Measurements from ENCODE around the gene MSRB2. TPM values are rescaled to one million over a fixed set of nuclear protein-coding genes. Genes with fewer than 3 reads are reported as not detected.

The MSRB2 gene
- total and polyA plus RNA-seq, 2 donors (not counting 1 experiment from before 2014, with no cell fraction given), result 1.5 to 3.0 TPM

DNA sequence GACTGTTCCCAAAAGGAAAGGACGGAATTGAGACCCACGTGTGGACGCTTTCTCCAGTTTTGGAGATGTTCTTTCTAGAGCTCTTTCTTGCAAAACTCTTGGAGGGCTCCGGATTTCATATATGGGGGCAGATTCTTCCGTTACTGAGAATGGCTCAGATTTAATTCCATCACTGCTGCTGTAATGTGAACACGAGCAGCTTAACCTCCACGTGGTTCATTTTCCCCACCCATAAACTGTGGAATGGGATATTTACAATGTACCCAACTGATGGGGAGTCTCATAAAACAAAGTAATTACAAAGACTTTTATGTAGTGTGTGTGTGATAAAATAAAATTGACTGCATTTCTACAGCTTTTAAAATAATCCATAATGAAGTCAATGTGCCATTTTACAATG, 15.1 kb upstream of the MSRB2 start:
- peaks cover 0 to 11% (median 7%) of the 10 kb centered on the region in 4 experiments for H3K27me3 ChIP-seq (replicated peaks in 1 of 4; ENCODE audit: control extremely low read depth in 1 of 4, control insufficient read depth in 3 of 4, insufficient read depth in 4 of 4, low read length in 3 of 4)
- DNase-seq, result no peak
- no peak overlapping the region for H3K4me3 Mint-ChIP-seq
- H3K9me3 Mint-ChIP-seq (ENCODE audit: insufficient read depth), result no peaks in the 10 kb centered on the region
- H3K4me3 ChIP-seq (ENCODE audit: control extremely low read depth in 1 of 5, extremely low read depth in 1 of 5, insufficient read depth in 1 of 5, low read depth in 2 of 5, low read length in 4 of 5), result no peak overlapping the region
- H3K9ac ChIP-seq (ENCODE audit: low read length), result no peak overlapping the region
- intact Hi-C loops (cut with micrococcal nuclease), result no loop called here
- ChIA-PET CTCF (interaction anchor here (1.2 kb wide), 1 partner anchor 1086 kb away, joined by 3 read pairs; no protein-coding TSS in a partner anchor), POLR2A (no interaction called here)
- 53% methylated on average over 4 of the region's 7 CpGs for WGBS (ENCODE audit: insufficient coverage)
- no peak overlapping the region for H2AFZ ChIP-seq (ENCODE audit: insufficient read depth, low read depth, low read length, poor library complexity, severe bottlenecking)
- no peak overlapping the region for H3K27ac ChIP-seq (ENCODE audit: low read length in 2 of 2)
- no peak overlapping the region for H3K27ac Mint-ChIP-seq
- H3K4me1 ChIP-seq (ENCODE audit: control insufficient read depth in 2 of 2, insufficient read depth in 2 of 2, low read length in 2 of 2), result no peaks in the 10 kb centered on the region
- ATAC-seq (ENCODE audit: low read depth), result no peak
- peaks cover 37% of the 10 kb centered on the region for H3K27me3 Mint-ChIP-seq
- no peaks in the 10 kb centered on the region for H3K4me1 Mint-ChIP-seq
- H3K9me3 ChIP-seq (ENCODE audit: control extremely low read depth in 1 of 3, control insufficient read depth in 2 of 3, insufficient read depth in 1 of 3, low read length in 2 of 3), result no peaks in the 10 kb centered on the region
- no peak overlapping the region for H3K4me2 ChIP-seq (replicated peaks; ENCODE audit: low read depth, low read length, poor library complexity, severe bottlenecking)
- no peaks in the 10 kb centered on the region for H4K20me1 ChIP-seq (ENCODE audit: control insufficient read depth, insufficient read depth, low read length, poor library complexity, severe bottlenecking)
- no peak for TF ChIP-seq EZH2 (IDR thresholded peaks at IDR 0.05; ENCODE audit: borderline replicate concordance, insufficient read depth, low read depth, low read length, poor library complexity, severe bottlenecking)
- TF ChIP-seq, protein P1, sequence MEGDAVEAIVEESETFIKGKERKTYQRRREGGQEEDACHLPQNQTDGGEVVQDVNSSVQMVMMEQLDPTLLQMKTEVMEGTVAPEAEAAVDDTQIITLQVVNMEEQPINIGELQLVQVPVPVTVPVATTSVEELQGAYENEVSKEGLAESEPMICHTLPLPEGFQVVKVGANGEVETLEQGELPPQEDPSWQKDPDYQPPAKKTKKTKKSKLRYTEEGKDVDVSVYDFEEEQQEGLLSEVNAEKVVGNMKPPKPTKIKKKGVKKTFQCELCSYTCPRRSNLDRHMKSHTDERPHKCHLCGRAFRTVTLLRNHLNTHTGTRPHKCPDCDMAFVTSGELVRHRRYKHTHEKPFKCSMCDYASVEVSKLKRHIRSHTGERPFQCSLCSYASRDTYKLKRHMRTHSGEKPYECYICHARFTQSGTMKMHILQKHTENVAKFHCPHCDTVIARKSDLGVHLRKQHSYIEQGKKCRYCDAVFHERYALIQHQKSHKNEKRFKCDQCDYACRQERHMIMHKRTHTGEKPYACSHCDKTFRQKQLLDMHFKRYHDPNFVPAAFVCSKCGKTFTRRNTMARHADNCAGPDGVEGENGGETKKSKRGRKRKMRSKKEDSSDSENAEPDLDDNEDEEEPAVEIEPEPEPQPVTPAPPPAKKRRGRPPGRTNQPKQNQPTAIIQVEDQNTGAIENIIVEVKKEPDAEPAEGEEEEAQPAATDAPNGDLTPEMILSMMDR (IDR thresholded peaks at IDR 0.05), result no peak
- no peaks in the 10 kb centered on the region for H3K36me3 ChIP-seq (replicated peaks in 1 of 2; ENCODE audit: control extremely low read depth in 1 of 2, control insufficient read depth in 1 of 2, extremely low read depth in 1 of 2, insufficient read depth in 2 of 2, low read length in 1 of 2)
- H3K79me2 ChIP-seq (ENCODE audit: control insufficient read depth, insufficient read depth, low read length), result no peaks in the 10 kb centered on the region

DNA sequence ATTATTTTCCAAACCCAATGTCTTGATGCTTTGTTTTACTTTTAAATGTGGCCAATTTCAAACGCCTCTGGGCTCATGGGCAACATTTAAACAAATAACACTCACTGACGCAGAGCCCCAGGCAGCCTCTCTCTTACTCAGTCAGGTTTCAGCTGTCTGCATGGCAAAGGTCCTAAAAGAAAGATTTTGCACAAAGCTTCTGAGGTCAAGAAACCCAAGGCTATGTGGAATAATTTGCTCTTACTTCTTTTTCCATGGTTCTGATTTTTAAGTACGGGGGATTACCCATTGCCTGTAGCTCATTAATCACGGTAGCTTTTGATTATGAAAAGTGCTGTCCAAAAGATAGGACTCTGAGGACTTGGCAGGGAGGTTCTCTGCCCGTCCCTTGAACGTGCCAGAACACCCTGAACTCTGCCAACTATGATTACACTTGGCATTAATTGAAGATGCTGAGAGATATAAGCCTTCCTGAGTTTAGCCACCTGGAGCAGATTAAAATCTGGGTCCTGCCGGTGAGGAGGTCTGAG, 14.1 kb upstream of the MSRB2 start:
- Histone ChIP-seq H4K20me1 (ENCODE audit: control insufficient read depth, insufficient read depth, low read length, poor library complexity, severe bottlenecking) (no peaks in the 10 kb centered on the region), H3K9me3 (ENCODE audit: control extremely low read depth in 1 of 3, control insufficient read depth in 2 of 3, insufficient read depth in 1 of 3, low read length in 2 of 3) (no peaks in the 10 kb centered on the region), H3K27ac (ENCODE audit: low read length in 2 of 2) (no peak overlapping the region), H3K4me3 (ENCODE audit: control extremely low read depth in 1 of 5, extremely low read depth in 1 of 5, insufficient read depth in 1 of 5, low read depth in 2 of 5, low read length in 4 of 5) (no peak overlapping the region), H3K4me2 (replicated peaks; ENCODE audit: low read depth, low read length, poor library complexity, severe bottlenecking) (no peak overlapping the region), H3K9ac (ENCODE audit: low read length) (no peak overlapping the region), H3K36me3 (replicated peaks in 1 of 2; ENCODE audit: control extremely low read depth in 1 of 2, control insufficient read depth in 1 of 2, extremely low read depth in 1 of 2, insufficient read depth in 2 of 2, low read length in 1 of 2) (no peaks in the 10 kb centered on the region), H3K79me2 (ENCODE audit: control insufficient read depth, insufficient read depth, low read length) (no peaks in the 10 kb centered on the region), H2AFZ (ENCODE audit: insufficient read depth, low read depth, low read length, poor library complexity, severe bottlenecking) (no peak overlapping the region), H3K4me1 (ENCODE audit: control insufficient read depth in 2 of 2, insufficient read depth in 2 of 2, low read length in 2 of 2) (no peaks in the 10 kb centered on the region), H3K27me3 (replicated peaks in 1 of 4; ENCODE audit: control extremely low read depth in 1 of 4, control insufficient read depth in 3 of 4, insufficient read depth in 4 of 4, low read length in 3 of 4) (peaks cover 0 to 11% (median 7%) of the 10 kb centered on the region in 4 experiments)
- CTCF ChIA-PET, result interaction anchor here (1.2 kb wide), 1 partner anchor 1087 kb away, joined by 3 read pairs; no protein-coding TSS in a partner anchor
- H3K27ac Mint-ChIP-seq, result no peak overlapping the region
- whole genome bisulfite sequencing (ENCODE audit: insufficient coverage), result 94% methylated on average over 3 of the region's 7 CpGs
- H3K9me3 Mint-ChIP-seq (ENCODE audit: insufficient read depth), result no peaks in the 10 kb centered on the region
- POLR2A ChIA-PET, result no interaction called here
- intact Hi-C loops (cut with micrococcal nuclease), result no loop called here
- H3K27me3 Mint-ChIP-seq, result peaks cover 37% of the 10 kb centered on the region
- H3K4me3 Mint-ChIP-seq, result no peak overlapping the region
- no peak for ATAC-seq (ENCODE audit: low read depth)
- no peak for TF ChIP-seq EZH2 (IDR thresholded peaks at IDR 0.05; ENCODE audit: borderline replicate concordance, insufficient read depth, low read depth, low read length, poor library complexity, severe bottlenecking)
- TF ChIP-seq, protein P1 (IDR thresholded peaks at IDR 0.05), result no peak
- DNase-seq, result no peak
- H3K4me1 Mint-ChIP-seq, result no peaks in the 10 kb centered on the region
